ENCODE measurements around the gene PDE5A.

DNA sequence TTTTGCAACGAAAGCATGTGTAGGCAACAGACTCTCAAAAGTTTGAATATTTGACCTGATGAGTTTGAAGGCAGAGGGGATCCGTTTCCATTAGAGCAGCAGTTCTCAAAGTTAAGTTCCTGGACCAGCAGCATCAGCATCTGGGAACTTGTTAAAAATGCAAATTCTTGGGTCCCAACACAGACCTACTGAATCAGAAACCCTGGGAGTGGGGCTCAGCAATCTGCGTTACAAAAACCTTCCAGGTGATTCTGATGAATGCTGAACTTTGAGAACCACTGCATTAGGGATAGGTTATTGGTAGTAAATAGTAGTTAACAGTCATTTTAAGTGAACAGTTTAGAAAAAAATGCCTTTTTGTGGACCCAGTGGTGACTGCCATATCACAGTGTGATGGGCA, 98.8 kb downstream of the PDE5A start:
- TF ChIP-seq POLR2A (IDR thresholded peaks at IDR 0.05; ENCODE audit: low read depth, low read length) (no peak), YY1 (IDR thresholded peaks at IDR 0.05; ENCODE audit: low read depth, low read length) (no peak), MYC (IDR thresholded peaks at IDR 0.05; ENCODE audit: insufficient read depth, insufficient read length, insufficient replicate concordance, low read length, severe bottlenecking) (no peak)

Data from GM12878 (cell line).